Raji (cell line): ENCODE data around the gene MYO1B.

ENCODE experiments used
- POLR2A ChIP-seq: IDR thresholded peaks from 2 replicates; pipeline ENCODE4 v1.6.1; 2011; ENCODE audit warnings: low read depth, low read length, control low read depth; ENCODE audit not compliant: insufficient read depth

The MYO1B gene

GRCh38 chr2:191474464-191474863 lies 229.3 kb downstream of the MYO1B start:
- no peak for TF ChIP-seq POLR2A
